ENCODE measurements around the gene C10orf105. TPM values are rescaled to one million over a fixed set of nuclear protein-coding genes. Genes with fewer than 3 reads are reported as not detected.

The C10orf105 gene
- total RNA-seq, 1 donor from 2014 or later, result not detected

DNA sequence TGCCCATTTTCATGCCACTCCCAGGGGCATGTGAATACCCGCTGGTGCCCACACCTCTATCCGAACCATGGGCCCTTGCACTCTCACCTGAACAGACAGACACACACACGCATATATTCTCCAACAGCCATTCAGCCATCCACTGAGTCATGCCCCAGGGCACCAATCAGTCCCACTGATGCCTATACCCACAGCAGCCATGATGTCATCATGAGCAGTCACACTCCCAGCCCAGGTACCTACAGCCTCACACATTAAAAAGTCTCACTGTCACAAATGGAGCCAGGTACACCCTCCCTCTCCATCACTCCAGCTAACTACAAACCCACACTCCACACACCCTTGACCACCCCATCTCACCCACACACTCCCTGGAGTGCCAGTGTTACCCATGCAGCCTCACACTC is 41.5 kb upstream of the C10orf105 start:
- peaks cover 4% of the 10 kb centered on the region for H3K4me1 Mint-ChIP-seq (ENCODE audit: low read depth, unreplicated experiment)
- no peak for DNase-seq
- H3K27ac Mint-ChIP-seq (ENCODE audit: unreplicated experiment), result no peak overlapping the region
- no peak overlapping the region for H3K4me3 Mint-ChIP-seq (ENCODE audit: unreplicated experiment)
- H3K9me3 Mint-ChIP-seq (ENCODE audit: unreplicated experiment), result peaks cover 2% of the 10 kb centered on the region
- TF ChIP-seq, protein P1, sequence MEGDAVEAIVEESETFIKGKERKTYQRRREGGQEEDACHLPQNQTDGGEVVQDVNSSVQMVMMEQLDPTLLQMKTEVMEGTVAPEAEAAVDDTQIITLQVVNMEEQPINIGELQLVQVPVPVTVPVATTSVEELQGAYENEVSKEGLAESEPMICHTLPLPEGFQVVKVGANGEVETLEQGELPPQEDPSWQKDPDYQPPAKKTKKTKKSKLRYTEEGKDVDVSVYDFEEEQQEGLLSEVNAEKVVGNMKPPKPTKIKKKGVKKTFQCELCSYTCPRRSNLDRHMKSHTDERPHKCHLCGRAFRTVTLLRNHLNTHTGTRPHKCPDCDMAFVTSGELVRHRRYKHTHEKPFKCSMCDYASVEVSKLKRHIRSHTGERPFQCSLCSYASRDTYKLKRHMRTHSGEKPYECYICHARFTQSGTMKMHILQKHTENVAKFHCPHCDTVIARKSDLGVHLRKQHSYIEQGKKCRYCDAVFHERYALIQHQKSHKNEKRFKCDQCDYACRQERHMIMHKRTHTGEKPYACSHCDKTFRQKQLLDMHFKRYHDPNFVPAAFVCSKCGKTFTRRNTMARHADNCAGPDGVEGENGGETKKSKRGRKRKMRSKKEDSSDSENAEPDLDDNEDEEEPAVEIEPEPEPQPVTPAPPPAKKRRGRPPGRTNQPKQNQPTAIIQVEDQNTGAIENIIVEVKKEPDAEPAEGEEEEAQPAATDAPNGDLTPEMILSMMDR (IDR thresholded peaks at IDR 0.05; ENCODE audit: partially characterized antibody, unreplicated experiment), result no peak
- H3K36me3 Mint-ChIP-seq (ENCODE audit: unreplicated experiment), result no peaks in the 10 kb centered on the region
- peaks cover 10% of the 10 kb centered on the region for H3K27me3 Mint-ChIP-seq (ENCODE audit: unreplicated experiment)

DNA sequence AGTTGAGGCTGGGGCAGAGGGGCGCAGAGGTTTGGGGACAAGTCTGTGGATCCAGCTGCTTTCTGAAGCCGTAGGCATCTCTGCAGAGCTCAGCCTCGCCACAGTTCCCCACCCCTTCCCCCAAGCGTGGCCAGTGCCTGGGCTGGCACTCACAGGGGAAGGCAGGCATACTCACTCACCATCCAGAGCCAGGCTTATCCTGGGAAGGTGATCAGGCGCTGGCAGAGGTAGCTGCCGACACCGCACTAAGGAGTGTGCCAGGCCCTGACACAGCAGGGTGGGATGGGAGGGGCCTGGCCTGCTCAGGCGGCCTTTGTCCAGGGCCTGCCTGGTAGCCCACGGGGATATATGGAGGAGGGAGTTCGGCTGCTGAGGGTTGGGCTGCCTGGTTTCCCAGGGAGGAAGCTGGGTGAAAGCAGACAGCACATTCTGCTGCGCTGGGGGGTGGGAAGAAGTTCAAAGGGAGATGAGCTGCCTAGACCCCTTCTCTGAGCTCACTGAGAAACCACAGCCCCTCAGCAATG is 37.9 kb upstream of the C10orf105 start:
- Mint-ChIP-seq H3K27me3 (ENCODE audit: unreplicated experiment) (peaks cover 12% of the 10 kb centered on the region), H3K36me3 (ENCODE audit: unreplicated experiment) (no peaks in the 10 kb centered on the region), H3K4me3 (ENCODE audit: unreplicated experiment) (no peak overlapping the region), H3K27ac (ENCODE audit: unreplicated experiment) (no peak overlapping the region), H3K9me3 (ENCODE audit: unreplicated experiment) (peaks cover 5% of the 10 kb centered on the region), H3K4me1 (ENCODE audit: low read depth, unreplicated experiment) (peaks cover 15% of the 10 kb centered on the region)
- no peak for DNase-seq
- TF ChIP-seq, protein P1 (IDR thresholded peaks at IDR 0.05; ENCODE audit: partially characterized antibody, unreplicated experiment), result no peak

DNA sequence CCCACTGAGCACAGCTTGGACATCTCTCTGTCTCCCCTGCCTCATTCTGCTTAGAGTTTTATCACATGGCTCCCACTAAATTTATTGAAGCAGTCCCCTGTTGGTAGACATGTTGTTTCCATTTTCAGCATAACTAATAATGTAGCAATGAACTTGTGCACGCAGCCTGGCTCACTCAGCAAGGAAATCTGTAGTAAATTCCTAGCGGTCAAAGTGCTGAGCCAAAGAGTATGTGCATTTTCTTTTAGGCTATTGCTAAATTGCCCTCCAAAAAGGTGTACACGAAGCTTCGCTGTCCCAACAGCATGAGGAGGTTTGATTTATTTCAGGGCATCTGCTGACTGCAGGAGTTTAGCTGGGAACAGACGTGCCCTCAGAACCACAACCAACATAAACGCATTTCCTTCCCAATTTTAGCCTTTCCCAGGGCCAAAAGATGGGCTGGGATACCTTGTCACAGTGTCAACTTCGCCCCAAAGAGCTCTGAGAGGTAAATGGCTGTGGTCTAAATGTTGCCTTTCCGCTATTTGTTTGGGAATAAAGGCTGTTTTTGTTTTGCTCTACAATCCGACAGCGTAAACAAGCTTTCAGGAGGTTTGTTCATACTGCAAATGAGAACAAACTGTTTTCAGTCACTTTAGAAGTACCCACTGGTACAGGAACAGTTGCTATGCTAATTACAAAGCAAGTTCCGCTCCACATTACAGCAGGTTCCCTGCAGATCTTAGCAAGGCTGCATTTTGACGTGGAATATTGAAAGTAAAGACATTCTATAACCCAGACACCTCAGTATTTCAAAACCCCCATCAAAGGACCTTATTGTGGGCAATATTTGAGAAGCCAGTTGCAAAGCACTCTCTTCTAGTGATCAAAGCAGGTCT is 37.0 kb upstream of the C10orf105 start:
- H3K27me3 Mint-ChIP-seq (ENCODE audit: unreplicated experiment), result peaks cover 11% of the 10 kb centered on the region
- TF ChIP-seq, protein P1 (IDR thresholded peaks at IDR 0.05; ENCODE audit: partially characterized antibody, unreplicated experiment), result no peak
- no peaks in the 10 kb centered on the region for H3K36me3 Mint-ChIP-seq (ENCODE audit: unreplicated experiment)
- H3K4me3 Mint-ChIP-seq (ENCODE audit: unreplicated experiment), result no peak overlapping the region
- no peak overlapping the region for H3K27ac Mint-ChIP-seq (ENCODE audit: unreplicated experiment)
- peaks cover 6% of the 10 kb centered on the region for H3K9me3 Mint-ChIP-seq (ENCODE audit: unreplicated experiment)
- H3K4me1 Mint-ChIP-seq (ENCODE audit: low read depth, unreplicated experiment), result peaks cover 24% of the 10 kb centered on the region
- no peak for DNase-seq

DNA sequence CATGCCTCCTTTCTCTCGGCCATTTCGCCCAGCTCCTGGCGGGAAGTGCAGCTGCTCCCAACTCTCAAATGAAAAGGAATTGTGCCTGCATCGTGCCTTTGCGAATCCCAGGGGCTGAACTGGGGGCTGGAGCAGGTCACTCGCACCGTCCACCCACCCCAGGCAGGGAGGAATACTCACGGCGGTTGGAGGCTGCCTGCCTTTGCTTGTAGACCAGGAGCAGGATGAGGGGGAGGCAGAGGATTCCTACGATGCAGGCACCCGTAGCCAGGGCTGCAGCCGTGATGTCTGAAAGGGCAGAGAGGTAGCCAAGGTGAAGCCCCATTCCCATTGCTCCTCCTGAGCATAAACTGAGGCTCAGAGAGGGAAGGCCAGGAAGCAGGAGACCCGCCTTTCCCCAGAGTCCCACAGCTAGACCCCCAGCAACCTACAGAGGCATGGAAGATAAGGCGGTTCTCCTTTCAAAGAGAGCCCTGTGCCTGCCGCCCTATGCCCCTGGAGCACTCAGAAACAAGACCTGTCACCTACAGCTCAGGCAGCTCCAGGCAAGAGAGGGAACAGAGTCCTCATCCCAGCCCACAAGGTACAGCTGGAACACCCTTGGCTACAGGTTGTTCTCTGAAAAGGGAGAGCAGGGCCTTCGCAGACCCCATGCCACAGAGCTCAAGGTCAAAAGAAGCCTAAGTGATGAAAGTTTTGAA is 35.8 kb upstream of the C10orf105 start:
- no peak overlapping the region for H3K27ac Mint-ChIP-seq (ENCODE audit: unreplicated experiment)
- DNase-seq, result no peak
- TF ChIP-seq, protein P1 (IDR thresholded peaks at IDR 0.05; ENCODE audit: partially characterized antibody, unreplicated experiment), result no peak
- no peak overlapping the region for H3K4me3 Mint-ChIP-seq (ENCODE audit: unreplicated experiment)
- H3K4me1 Mint-ChIP-seq (ENCODE audit: low read depth, unreplicated experiment), result peaks cover 27% of the 10 kb centered on the region
- H3K27me3 Mint-ChIP-seq (ENCODE audit: unreplicated experiment), result peaks cover 6% of the 10 kb centered on the region
- H3K9me3 Mint-ChIP-seq (ENCODE audit: unreplicated experiment), result peaks cover 6% of the 10 kb centered on the region
- no peaks in the 10 kb centered on the region for H3K36me3 Mint-ChIP-seq (ENCODE audit: unreplicated experiment)
